A549 (cell line): ENCODE data around the gene UBE2E2. TPM values are rescaled to one million over a fixed set of nuclear protein-coding genes. Genes with fewer than 3 reads are reported as not detected.

Experiments
- ATAC-seq, 2 experiments: fragments of 200-7000 bp in 1 of 2; fragments of >200 bp in 1 of 2; cut with Nextera tagmentation in 1 of 2; cut with Tn5 transposase in 1 of 2; 3 replicates each; pipeline versions ENCODE4 v1.8.0 to v1.9.1; 2018 to 2020; ENCODE audit warnings: mild to moderate bottlenecking in 1 of 2, moderate library complexity in 1 of 2
- CTCF ChIA-PET: fragments of 300-600 bp; sonication (Branson Sonifier 250); formaldehyde crosslinking; extraction: SDS; loops from one replicate; lab custom pipeline; 2021; ENCODE audit warnings: antibody characterized with exemption, inconsistent platforms; lab: Yijun Ruan, JAX
- POLR2A ChIA-PET: fragments of 350-600 bp; formaldehyde crosslinking; extraction: SDS; loops from one replicate; lab custom pipeline; 2021; ENCODE audit warnings: antibody characterized with exemption, inconsistent platforms; lab: Yijun Ruan, JAX
- DNase-seq, 2 experiments: peaks; one replicate each; pipeline versions ENCODE4 v3.0.0 to v3.0.0-alpha.2; 2011 to 2016; ENCODE audit warnings: low read depth in 1 of 2, low spot score in 1 of 2
- FAIRE-seq: peaks from 2 replicates; lab custom pipeline; 2011; peaks lifted over from hg19 to GRCh38; lab: Jason Lieb, UNC
- H3K27ac ChIP-seq, 2 experiments: fragments of >200 bp; sonication (Bioruptor Twin); formaldehyde crosslinking; 3 replicates each; pipeline ENCODE4 v1.5.1; 2016 to 2017
- H3K4me1 ChIP-seq: fragments of >200 bp; sonication (Bioruptor Twin); formaldehyde crosslinking; 3 replicates; pipeline ENCODE4 v1.6.1; 2016
- H3K4me2 ChIP-seq: fragments of >200 bp; sonication (Bioruptor Twin); formaldehyde crosslinking; 3 replicates; pipeline ENCODE4 v1.6.1; 2016
- H3K4me3 ChIP-seq: fragments of >200 bp; sonication (Bioruptor Twin); formaldehyde crosslinking; 3 replicates; pipeline ENCODE4 v1.5.1; 2016
- H3K9me3 ChIP-seq: fragments of >200 bp; sonication (Bioruptor Twin); formaldehyde crosslinking; 3 replicates; pipeline ENCODE4 v1.6.1; 2016
- BCL3 ChIP-seq: fragments of >200 bp; sonication (Bioruptor Twin); formaldehyde crosslinking; IDR thresholded peaks from 3 replicates; pipeline ENCODE4 v1.6.1; 2016
- CBX8 ChIP-seq: fragments of 200-600 bp; sonication (generic); IDR thresholded peaks from 2 replicates; pipeline ENCODE4 v1.6.1; 2016
- CHD2 ChIP-seq: fragments of 150-350 bp; IDR thresholded peaks from 2 replicates; pipeline ENCODE4 v1.6.1; 2014; ENCODE audit warnings: low read length; ENCODE audit not compliant: partially characterized antibody
- EP300 ChIP-seq, 2 experiments: fragments of >200 bp; sonication (Bioruptor Twin); formaldehyde crosslinking; IDR thresholded peaks; 2 replicates in 1 of 2; 3 replicates in 1 of 2; pipeline ENCODE4 v1.6.1; 2016 to 2017
- ESRRA ChIP-seq: fragments of 150-350 bp; IDR thresholded peaks from 2 replicates; pipeline ENCODE4 v1.6.1; 2014; ENCODE audit warnings: mild to moderate bottlenecking, low read length, borderline replicate concordance
- FOSL2 ChIP-seq, 2 experiments: fragments of 450-650 bp in 1 of 2; fragments of >200 bp in 1 of 2; sonication (Bioruptor Twin) in 1 of 2; formaldehyde crosslinking; IDR thresholded peaks; 2 replicates each; pipeline versions ENCODE4 v1.5.0 to v1.6.1; 2016 to 2020; ENCODE audit warnings: mild to moderate bottlenecking in 1 of 2, moderate library complexity in 1 of 2
- FOXS1 ChIP-seq: fragments of 250-450 bp; sonication (Bioruptor Pico); IDR thresholded peaks from 2 replicates; pipeline ENCODE4 v1.5.0; 2020; ENCODE audit warnings: mild to moderate bottlenecking, moderate library complexity
- HEYL ChIP-seq: fragments of 250-450 bp; sonication (Bioruptor Pico); IDR thresholded peaks from 2 replicates; pipeline ENCODE4 v1.8.0; 2021; ENCODE audit warnings: mild to moderate bottlenecking, moderate library complexity
- HMGXB4 ChIP-seq: fragments of 250-450 bp; sonication (Bioruptor Pico); IDR thresholded peaks from 2 replicates; pipeline ENCODE4 v1.5.0; 2021; ENCODE audit warnings: mild to moderate bottlenecking, moderate library complexity, borderline replicate concordance
- PBX3 ChIP-seq: IDR thresholded peaks from 2 replicates; pipeline ENCODE4 v1.6.1; 2012
- TP53 ChIP-seq: fragments of 250-450 bp; sonication (Bioruptor Pico); IDR thresholded peaks from 2 replicates; pipeline ENCODE4 v1.5.0; 2021; ENCODE audit warnings: mild to moderate bottlenecking, moderate library complexity
- WGBS: methylation state at CpG from one replicate; pipeline ENCODE4 v1.1.6; 2017; ENCODE audit errors: missing lambda C conversion rate; 5-methylcytosine and 5-hydroxymethylcytosine counted together
- polyA plus RNA-seq, 4 experiments: library from polyadenylated mRNA; depleted of rRNA in 3 of 4; stranded (reverse); fragments of >200 nt; fragmentation: RNase III in 1 of 4; extraction: RNeasy Plus Mini Kit Qiagen cat#74134 plus additional on column Dnase treatment in 1 of 4; gene quantifications; 2 replicates in 3 of 4; 3 replicates in 1 of 4; pipeline ENCODE4 v1.2.3, GENCODE V29; 2011 to 2017

Gene UBE2E2
- polyA plus RNA-seq, 2 of the 4 experiments (the other 2 are of a cell fraction): 28.3 to 56.1 TPM

- ChIA-PET CTCF (interaction anchor here (1.8 kb wide), 1 partner anchor 16 kb away, joined by 6 read pairs; no protein-coding TSS in a partner anchor), POLR2A (no interaction called here)
- FAIRE-seq (no peak), DNase-seq (no peak), ATAC-seq (no peak)
- Histone ChIP-seq H3K9me3 (0 out of 3 replicates have a peak, but pooled peaks cover 5% of the 10 kb centered on the region), H3K4me3 (no peak overlapping the region), H3K27ac (no peak overlapping the region), H3K4me2 (no peak overlapping the region), H3K4me1 (no peaks in the 10 kb centered on the region)
- 86% methylated on average over 1 of the region's 2 CpGs for WGBS
- TF ChIP-seq HEYL (no peak), BCL3 (no peak), ESRRA (no peak), CHD2 (no peak)
Observed at GRCh38 chr3:23316924-23317323, 113.8 kb downstream of the UBE2E2 start.

- H3K4me3 ChIP-seq: no peak overlapping the region
- H3K4me1 ChIP-seq: no peaks in the 10 kb centered on the region
- ChIA-PET POLR2A (no interaction called here), CTCF (no interaction called here)
- WGBS: 95% methylated on average over 5 of the region's 5 CpGs
- H3K9me3 ChIP-seq: 0 out of 3 replicates have a peak, but pooled peaks cover 5% of the 10 kb centered on the region
- FAIRE-seq: no peak
- H3K4me2 ChIP-seq: no peak overlapping the region
- DNase-seq: peak in 1 of 2 experiments; percentile 5
- TF ChIP-seq PBX3 (no peak), CBX8 (no peak), EP300 (IDR thresholded peaks at IDR 0.05) (no peak), FOXS1 (CRISPR knock-in tag) (no peak)
- no peak overlapping the region for H3K27ac ChIP-seq
- no peak for ATAC-seq
Observed at GRCh38 chr3:23319366-23320312, 116.5 kb downstream of the UBE2E2 start.

GRCh38 chr3:23320586-23321570, 117.8 kb downstream of the UBE2E2 start:
- Histone ChIP-seq H3K4me1 (0 out of 3 replicates have a peak, but pooled peaks cover 4% of the 10 kb centered on the region), H3K4me3 (no peak overlapping the region)
- POLR2A ChIA-PET: no interaction called here
- no peak for DNase-seq
- 85% methylated on average over 10 of the region's 10 CpGs for WGBS
- TF ChIP-seq BCL3 (no peak), HMGXB4 (CRISPR knock-in tag) (no peak), FOSL2 (IDR thresholded peaks at IDR 0.05) (no peak), FOSL2 (CRISPR knock-in tag; IDR thresholded peaks at IDR 0.05) (no peak), TP53 (CRISPR knock-in tag) (no peak)
- TF ChIP-seq, all 56 proteins: peak for 0
- Histone ChIP-seq H3K9me3 (0 out of 3 replicates have a peak, but pooled peaks cover 5% of the 10 kb centered on the region), H3K4me2 (no peak overlapping the region), H3K27ac (no peak overlapping the region)
- CTCF ChIA-PET: no interaction called here
- FAIRE-seq (no peak), ATAC-seq (no peak)
